GM18909 (cell line): ENCODE results near the gene XIRP2.

Experiments used
- ATAC-seq: cut with Tn5 transposase; IDR thresholded peaks from one replicate; pipeline ENCODE4 v1.9.1; 2021; ENCODE audit warnings: mild to moderate bottlenecking; ENCODE audit not compliant: unreplicated experiment, poor library complexity

The XIRP2 gene

DNA sequence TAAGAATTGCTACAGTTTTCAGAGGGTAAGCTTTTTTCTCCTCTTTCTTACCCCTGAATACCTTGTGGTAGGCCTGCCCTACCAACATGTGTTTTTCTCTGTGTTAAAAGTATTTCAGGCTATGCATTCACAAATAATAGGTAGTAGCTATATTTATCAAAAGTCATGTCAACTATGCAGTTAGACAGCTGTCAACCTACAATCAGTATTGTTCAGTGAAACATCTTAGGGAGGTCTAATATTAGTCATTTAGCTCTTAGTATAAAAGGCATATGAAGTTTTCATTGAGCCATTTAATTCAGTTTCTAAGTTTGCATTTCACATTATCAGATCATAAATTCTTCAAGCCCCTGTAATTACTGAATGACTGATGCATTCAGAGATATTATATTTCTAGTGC lies 36.7 kb downstream of the XIRP2 start:
- no peak for ATAC-seq

- no peak for ATAC-seq
Observed at GRCh38 chr2:166926657-166927056, 38.4 kb downstream of the XIRP2 start.

DNA sequence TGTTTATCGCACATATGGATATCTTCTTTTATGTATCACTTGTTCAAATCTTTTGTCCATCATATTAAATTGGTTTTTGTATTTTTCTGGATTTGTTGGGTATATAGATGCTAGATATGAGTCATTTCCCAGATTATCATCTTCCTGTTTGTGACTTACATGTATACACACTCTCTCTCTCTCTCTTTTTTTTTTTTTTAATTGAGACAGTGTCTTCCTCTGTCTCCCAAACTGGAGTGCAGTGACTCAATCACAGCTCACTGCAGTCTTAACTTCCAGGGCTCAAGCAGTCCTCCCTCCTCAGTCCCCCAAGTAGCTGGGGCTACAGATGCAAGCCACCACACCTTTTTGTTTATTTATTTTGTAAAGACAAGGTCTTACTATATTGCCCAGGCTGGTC lies 43.8 kb downstream of the XIRP2 start:
- no peak for ATAC-seq

- ATAC-seq = no peak
Observed at GRCh38 chr2:166934817-166935216, 46.5 kb downstream of the XIRP2 start.

GRCh38 chr2:166942377-166942776 lies 54.1 kb downstream of the XIRP2 start:
- ATAC-seq = no peak

DNA sequence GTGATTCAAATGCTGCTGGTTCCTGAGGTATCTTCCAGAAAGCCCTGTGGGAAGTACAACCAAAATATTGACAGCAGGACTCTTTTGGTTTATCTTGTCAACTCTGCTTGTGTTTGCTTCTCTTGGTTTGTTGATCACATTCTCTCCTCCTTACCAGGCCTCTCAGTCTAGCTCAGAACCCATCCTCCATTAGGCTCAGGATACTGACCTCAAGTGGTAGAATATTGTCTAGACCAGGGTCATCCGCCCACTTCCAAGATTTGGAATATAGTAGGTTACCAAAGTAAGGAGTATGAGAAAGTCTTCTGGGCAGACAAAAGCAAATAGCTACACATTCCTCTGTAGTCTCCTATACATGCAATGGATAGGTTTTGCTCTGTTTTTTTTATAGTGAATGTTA lies 56.6 kb downstream of the XIRP2 start:
- ATAC-seq = no peak

DNA sequence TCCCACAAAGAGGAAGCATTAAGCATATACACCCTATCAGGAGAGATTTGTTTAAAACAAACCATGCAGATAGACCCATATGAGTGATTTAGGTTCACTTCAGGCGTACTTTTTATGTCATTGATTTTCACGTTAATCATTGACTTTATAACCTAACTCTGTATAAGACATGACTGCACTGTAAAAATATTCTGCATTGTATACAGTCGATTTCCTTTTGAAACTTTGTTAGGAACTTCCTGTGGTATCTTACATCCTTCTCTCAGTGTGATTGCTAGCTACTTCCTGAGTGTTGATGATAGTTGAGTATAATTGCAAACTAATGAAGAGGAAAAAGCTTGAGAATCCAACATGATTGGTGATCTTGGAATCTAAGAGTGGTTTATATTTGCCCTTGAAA lies 69.4 kb downstream of the XIRP2 start:
- ATAC-seq = no peak

- no peak for ATAC-seq
Observed at GRCh38 chr2:166958986-166959481, 70.8 kb downstream of the XIRP2 start.

DNA sequence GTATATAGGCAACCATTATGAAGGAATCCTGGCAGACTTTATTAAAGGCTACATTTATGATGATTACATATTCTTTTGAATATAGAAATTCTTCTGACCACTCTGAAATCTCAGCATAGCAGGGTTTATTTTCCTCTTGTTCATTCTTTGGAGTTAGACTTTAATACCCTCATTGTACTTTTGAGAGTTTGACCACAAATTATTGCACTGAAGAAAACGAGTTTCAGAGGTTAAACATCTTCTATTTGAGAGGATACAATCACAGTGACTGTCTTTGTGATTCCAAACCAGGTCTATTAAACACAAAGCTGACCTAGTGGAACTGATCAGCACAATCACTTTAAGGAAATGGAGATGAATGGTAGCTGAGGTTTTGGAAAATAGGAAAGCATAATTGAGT lies 71.3 kb downstream of the XIRP2 start:
- no peak for ATAC-seq

GRCh38 chr2:166960702-166961270 lies 72.5 kb downstream of the XIRP2 start:
- ATAC-seq = no peak

DNA sequence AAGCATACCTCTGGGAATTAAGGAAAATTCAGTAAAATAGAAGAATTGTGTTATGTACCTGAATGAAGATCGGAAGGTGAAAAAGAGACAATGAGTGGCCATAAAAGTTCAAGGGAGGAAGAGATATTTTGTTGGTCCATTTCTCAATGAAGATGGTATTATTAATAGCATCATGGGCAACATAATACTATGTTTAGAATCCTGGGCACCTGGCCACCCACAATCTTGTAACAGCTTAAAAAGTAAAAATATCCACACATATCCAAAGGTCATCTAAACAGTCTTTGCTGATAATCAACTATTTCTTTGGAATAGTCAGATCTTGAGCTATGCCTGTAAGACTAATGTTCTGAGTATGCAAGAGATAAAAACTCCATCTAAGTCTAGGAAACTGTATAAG lies 73.7 kb downstream of the XIRP2 start:
- ATAC-seq = no peak

DNA sequence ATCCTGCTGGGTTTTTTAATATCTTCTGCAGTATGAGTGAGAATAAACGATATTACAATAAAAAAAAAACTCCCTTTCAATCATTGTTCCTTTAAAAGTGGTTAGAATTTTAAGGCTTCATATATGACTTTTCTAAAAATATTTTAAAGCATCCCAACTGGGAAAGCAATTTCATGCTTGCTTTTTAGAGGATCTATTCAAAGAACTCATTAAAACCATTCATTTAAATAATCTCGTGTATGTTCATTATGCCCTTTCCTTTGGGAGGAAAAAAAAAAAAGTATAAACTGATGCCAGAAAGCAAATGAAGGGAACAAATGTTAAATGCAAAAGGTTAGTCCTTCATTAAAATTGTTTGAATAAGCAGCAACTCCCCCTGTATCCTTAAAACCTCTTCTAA lies 81.2 kb downstream of the XIRP2 start:
- no peak for ATAC-seq

DNA sequence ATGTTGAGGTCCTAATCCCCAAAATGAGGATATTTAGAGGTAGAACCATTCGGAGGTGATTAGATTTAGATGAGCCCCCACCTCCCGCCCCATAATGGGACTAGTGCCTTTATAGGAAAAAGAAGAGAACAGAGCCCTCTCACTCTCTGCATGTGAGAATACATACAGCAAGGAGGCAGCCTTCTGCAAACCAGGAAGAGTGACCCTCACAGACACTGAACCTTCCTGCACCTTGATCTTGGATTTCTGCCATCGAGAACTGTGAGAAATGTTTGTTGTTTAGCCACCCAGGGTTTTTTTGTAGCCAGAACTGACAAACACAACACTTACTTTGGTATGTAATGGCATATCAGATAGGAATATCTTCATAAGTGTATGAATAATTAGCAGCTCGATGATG lies 83.7 kb downstream of the XIRP2 start:
- ATAC-seq = no peak

- no peak for ATAC-seq
Observed at GRCh38 chr2:166972418-166972817, 84.1 kb downstream of the XIRP2 start.

GRCh38 chr2:166984188-166984587 lies 95.9 kb downstream of the XIRP2 start:
- ATAC-seq = no peak

DNA sequence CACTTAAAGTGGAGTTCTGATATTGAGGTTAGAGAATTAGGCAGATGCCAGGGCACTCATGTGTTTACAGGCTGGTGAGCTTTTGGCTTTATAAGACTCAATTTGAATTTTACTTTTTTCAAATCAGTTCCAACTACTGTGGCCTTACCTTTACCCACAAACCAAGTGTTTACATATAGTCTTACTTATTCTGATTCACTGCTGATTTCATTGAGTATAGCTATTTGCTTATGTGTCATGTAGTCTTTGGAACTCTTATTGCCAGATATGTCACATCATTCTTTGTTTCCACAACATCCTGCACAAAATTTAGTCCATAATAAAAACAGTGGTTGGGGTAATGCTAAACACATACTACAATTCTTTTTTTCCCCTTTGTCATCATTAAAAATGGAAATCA lies 96.5 kb downstream of the XIRP2 start:
- no peak for ATAC-seq

GRCh38 chr2:166994588-166995336 lies 106.5 kb downstream of the XIRP2 start:
- ATAC-seq = no peak

DNA sequence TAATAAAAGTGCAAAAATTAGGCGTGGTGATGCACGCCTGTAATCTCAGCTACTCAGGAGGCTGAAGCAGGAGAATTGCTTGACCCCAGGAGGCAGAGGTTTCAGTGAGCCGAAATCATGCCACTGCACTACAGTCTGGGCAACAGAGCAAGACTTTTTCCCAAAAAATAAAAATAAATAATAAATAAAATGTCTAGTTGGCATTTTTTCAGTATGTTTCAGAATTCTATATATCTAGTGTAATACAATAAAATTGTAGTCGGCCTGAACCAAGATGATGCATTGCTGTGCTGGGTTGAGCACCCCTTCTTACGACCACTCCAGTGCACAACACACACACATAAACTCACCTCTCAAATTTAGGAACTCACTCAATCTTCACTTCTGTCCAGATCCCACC lies 108.2 kb downstream of the XIRP2 start:
- no peak for ATAC-seq

DNA sequence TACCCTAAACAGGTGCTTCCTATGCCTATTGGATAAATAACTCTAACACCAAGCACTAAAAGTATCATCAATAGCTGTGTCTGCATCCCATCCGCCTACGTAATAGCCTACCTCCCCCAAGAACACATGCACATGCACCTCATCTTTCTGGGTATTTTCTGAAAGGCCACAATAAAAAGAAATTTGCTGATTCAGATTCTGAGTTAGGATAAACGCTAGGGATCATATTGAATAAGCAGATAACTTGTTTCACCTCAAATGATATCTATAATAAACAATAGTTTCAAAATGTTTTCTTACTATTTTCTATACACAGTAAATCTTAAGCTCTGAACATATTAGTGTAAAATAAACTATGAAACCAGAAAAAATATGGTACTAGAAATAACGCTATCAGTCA lies 112.9 kb downstream of the XIRP2 start:
- no peak for ATAC-seq

GRCh38 chr2:167005096-167005495 lies 116.8 kb downstream of the XIRP2 start:
- ATAC-seq = no peak

DNA sequence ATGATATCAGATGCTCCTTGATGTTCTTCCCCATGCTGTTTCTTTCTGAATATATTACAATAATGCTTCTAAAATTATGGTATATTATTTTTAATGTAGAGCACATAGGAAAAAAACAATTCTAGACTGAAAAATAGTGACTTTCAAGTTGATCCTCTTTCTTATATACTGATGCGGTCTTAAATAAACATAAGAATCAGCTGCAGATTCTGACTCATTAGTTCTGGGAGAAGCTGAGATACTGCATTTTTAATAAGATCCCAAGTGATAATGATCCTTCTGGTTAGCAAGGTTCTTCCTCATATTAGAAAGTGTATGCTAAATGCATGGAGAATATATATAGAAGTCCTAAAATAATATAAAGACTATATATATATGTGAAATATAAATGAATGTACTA lies 124.9 kb downstream of the XIRP2 start:
- no peak for ATAC-seq

GRCh38 chr2:167015806-167016205 lies 127.5 kb downstream of the XIRP2 start:
- ATAC-seq = no peak
